Activated naive CD4-positive, alpha-beta T cell treated with anti-CD3 and anti-CD28 coated beads for 36 hours (primary cell): ENCODE data around the gene NGLY1. TPM values are rescaled to one million over a fixed set of nuclear protein-coding genes. Genes with fewer than 3 reads are reported as not detected.
A peak's percentile ranks its signal among the peaks of the same experiment; 100 is the strongest.

Experiments
- CTCF ChIA-PET: fragments of 350-600 bp; sonication (Branson Sonifier 250); formaldehyde crosslinking; loops from one replicate; lab custom pipeline; 2021; ENCODE audit warnings: antibody characterized with exemption; lab: Charles Lee
- DNase-seq: peaks from one replicate; pipeline ENCODE4 v3.0.0-alpha.2; 2020
- H3K27ac Mint-ChIP-seq: one replicate; pipeline ENCODE4 v1.8.0; 2021; ENCODE audit warnings: mild to moderate bottlenecking, mixed read lengths
- H3K27me3 Mint-ChIP-seq: one replicate; pipeline ENCODE4 v1.8.0; 2021; ENCODE audit warnings: low read depth, mixed read lengths
- H3K36me3 Mint-ChIP-seq: one replicate; pipeline ENCODE4 v1.8.0; 2021; ENCODE audit warnings: low read depth, mixed read lengths
- H3K4me1 Mint-ChIP-seq: one replicate; pipeline ENCODE4 v1.8.0; 2021; ENCODE audit warnings: low read depth, mixed read lengths
- H3K4me3 Mint-ChIP-seq: one replicate; pipeline ENCODE4 v1.8.0; 2021; ENCODE audit warnings: mild to moderate bottlenecking, moderate library complexity, mixed read lengths
- H3K9me3 Mint-ChIP-seq: one replicate; pipeline ENCODE4 v1.8.0; 2021; ENCODE audit warnings: mixed read lengths
- intact Hi-C: fragments of 100-400 bp; cut with micrococcal nuclease; formaldehyde crosslinking; loops from one replicate; pipeline ENCODE4 v1.15.1; 2023
- total RNA-seq, 2 experiments: library from RNA; stranded (reverse); gene quantifications; one replicate each; pipeline ENCODE4 v1.2.3, GENCODE V29; 2021

Gene NGLY1
- total RNA-seq, 2 experiments from 2014 or later: 49.0 to 50.0 TPM

DNA sequence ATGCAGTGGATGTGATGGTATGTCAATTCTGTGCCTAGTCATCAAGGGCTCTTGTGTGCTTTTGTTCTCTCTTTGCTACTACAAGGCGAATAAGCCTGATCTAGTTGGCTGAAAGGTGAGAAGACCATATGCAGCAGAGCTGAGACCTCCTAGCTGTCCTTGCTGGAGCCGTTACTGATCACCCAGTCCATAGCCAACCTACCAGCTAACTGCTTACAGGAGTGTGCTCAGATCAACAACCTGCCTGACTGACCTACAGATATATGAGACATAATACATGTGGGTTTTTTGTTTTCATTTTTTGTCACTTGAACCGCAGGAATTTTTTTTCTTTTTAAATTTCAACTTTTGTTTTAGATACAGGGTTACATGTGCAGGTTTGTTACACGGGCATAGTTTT lies 29.4 kb upstream of the NGLY1 start:
- no peaks in the 10 kb centered on the region for H3K27me3 Mint-ChIP-seq
- H3K4me1 Mint-ChIP-seq: peaks cover 4% of the 10 kb centered on the region
- DNase-seq: no peak
- no peaks in the 10 kb centered on the region for H3K36me3 Mint-ChIP-seq
- H3K9me3 Mint-ChIP-seq: no peaks in the 10 kb centered on the region
- no peak overlapping the region for H3K4me3 Mint-ChIP-seq
- intact Hi-C loops: no loop called here
- no peak overlapping the region for H3K27ac Mint-ChIP-seq
- CTCF ChIA-PET: interaction anchor here (0.6 kb wide), 1 partner anchor 11 kb away, joined by 3 read pairs; no protein-coding TSS in a partner anchor

DNA sequence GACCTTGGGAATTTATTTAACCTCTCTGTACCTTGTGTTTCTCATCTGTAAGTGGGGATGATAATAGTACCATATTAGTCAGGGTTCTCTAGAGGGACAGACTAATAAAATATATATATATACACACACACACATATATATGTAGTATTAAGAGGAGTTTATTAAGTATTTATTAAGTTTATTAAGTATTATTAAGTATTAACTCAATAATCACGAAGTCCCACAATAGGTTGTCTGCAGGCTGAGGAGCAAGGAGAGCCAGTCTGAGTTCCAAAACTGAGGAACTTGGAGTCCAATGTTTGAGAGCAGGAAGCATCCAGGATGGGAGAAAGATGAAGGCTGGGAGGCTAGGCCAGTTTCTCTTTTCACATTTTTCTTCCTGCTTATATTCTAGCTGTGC lies 21.4 kb upstream of the NGLY1 start:
- peaks cover 2% of the 10 kb centered on the region for H3K27me3 Mint-ChIP-seq
- intact Hi-C loops: no loop called here
- no peak overlapping the region for H3K4me3 Mint-ChIP-seq
- CTCF ChIA-PET: no interaction called here
- no peaks in the 10 kb centered on the region for H3K4me1 Mint-ChIP-seq
- no peaks in the 10 kb centered on the region for H3K36me3 Mint-ChIP-seq
- no peaks in the 10 kb centered on the region for H3K9me3 Mint-ChIP-seq
- no peak overlapping the region for H3K27ac Mint-ChIP-seq
- DNase-seq: no peak

DNA sequence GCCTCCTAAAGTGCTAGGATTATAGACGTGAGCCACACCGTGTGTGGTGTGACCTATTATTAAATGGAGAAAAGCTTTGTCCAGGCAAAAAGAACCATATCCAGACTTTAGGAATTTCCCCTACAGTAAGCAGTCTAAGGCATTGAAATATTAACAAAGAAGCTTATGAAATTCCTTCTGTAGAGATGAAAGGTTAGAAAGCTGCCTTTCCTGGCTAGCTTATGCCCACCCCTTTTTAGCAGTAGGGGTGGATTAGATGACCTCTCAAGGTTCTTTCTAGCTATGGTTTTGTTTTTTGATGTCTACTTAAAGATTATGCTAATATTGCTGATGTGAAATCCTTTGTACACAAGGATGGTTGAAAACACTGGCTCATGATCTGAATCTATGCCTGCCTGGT lies 20.6 kb upstream of the NGLY1 start:
- H3K27ac Mint-ChIP-seq: no peak overlapping the region
- no peak for DNase-seq
- CTCF ChIA-PET: no interaction called here
- no peaks in the 10 kb centered on the region for H3K36me3 Mint-ChIP-seq
- peaks cover 2% of the 10 kb centered on the region for H3K27me3 Mint-ChIP-seq
- H3K9me3 Mint-ChIP-seq: no peaks in the 10 kb centered on the region
- no peak overlapping the region for H3K4me3 Mint-ChIP-seq
- H3K4me1 Mint-ChIP-seq: no peaks in the 10 kb centered on the region
- intact Hi-C loops: no loop called here

DNA sequence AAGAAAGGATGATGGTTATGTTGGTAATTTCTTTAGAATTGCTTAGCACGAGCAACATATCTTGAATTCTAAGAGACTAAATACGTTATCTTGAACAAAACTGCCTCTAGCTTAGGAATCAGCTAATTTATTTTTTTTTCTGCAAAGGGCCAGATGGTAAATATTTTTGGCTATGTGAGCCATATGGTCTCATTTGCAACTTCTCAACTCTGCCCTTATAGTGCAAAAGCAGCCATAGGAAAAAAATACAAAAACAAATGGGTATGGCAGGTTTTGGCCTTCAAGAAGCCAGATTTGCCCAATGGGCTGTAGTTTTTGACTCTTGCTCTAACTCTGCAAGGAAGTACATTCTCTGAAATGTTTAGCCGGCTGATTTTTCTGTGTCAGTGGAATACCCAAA lies 18.5 kb upstream of the NGLY1 start:
- H3K4me3 Mint-ChIP-seq: no peak overlapping the region
- H3K9me3 Mint-ChIP-seq: no peaks in the 10 kb centered on the region
- no peaks in the 10 kb centered on the region for H3K36me3 Mint-ChIP-seq
- CTCF ChIA-PET: no interaction called here
- H3K27ac Mint-ChIP-seq: no peak overlapping the region
- intact Hi-C loops: no loop called here
- no peak for DNase-seq
- no peaks in the 10 kb centered on the region for H3K4me1 Mint-ChIP-seq
- peaks cover 2% of the 10 kb centered on the region for H3K27me3 Mint-ChIP-seq

DNA sequence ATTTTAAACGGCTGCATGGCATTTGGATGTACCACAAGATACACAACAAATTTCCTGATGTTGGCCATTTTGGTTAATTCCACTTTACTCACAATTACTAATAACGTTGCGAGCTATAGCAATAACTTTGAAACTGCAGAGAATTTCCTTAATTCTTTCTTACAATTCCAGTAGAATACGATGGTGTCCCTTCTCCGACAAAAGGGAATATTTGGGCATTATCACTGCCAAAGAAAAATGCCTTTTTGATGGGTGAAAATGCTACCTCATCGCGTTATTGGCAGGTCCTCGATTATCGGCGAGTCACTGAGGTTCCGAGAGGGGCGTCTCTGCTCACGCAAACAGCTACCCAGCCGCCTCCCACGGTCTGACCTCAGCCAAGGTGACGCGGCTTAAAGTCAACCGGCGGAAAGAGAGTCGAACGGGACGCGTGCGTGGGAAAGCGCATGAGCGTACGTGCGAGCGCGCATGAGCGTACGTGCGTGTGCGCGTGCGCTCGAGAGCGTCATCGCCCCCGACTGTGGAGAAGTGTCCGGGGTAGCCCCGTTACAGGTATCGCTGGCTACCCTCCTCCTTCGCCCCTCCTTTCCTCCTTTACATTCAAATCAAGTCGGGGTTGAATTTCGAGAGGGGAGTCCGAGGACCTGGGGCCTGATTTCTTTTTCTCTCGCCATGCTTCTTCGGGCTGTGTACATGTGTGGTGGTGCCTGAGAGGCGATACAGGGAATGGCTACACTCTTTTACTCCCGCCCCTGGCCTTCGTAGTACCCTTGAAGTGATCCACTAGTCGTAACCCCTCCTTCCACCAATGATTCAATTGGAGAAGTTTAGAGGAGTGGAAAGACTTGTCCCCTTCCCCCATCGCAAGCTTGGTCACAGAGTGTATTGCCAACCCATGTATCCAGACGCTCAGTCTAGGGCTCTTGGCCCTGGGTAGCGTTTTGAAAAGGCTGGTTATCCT lies 6.6 kb upstream of the NGLY1 start, which contains the start of gene OXSM:
OXSM (plus strand) TSS at position 495 of the 961 bp plus-strand sequence. CDS start 931 bp downstream, outside the sequence.
- H3K27me3 Mint-ChIP-seq: no peaks in the 10 kb centered on the region
- peaks cover 13% of the 10 kb centered on the region for H3K36me3 Mint-ChIP-seq
- DNase-seq: peak; percentile 93
- H3K9me3 Mint-ChIP-seq: no peaks in the 10 kb centered on the region
- peak within 1 kb of the TSS; percentile 97 for H3K4me3 Mint-ChIP-seq
- CTCF ChIA-PET: interaction anchor here (0.6 to 2.1 kb wide), 3 partner anchors 10 to 173 kb away, joined by 5 to 8 read pairs (median 6); no protein-coding TSS in a partner anchor
- peak within 1 kb of the TSS; percentile 97 for H3K27ac Mint-ChIP-seq
- intact Hi-C loops: loop anchor here (1.0 to 10.0 kb wide), 6 partner anchors 8 to 1635 kb away; partner anchors contain the start of gene NEK10
- H3K4me1 Mint-ChIP-seq: peaks cover 42% of the 10 kb centered on the region

DNA sequence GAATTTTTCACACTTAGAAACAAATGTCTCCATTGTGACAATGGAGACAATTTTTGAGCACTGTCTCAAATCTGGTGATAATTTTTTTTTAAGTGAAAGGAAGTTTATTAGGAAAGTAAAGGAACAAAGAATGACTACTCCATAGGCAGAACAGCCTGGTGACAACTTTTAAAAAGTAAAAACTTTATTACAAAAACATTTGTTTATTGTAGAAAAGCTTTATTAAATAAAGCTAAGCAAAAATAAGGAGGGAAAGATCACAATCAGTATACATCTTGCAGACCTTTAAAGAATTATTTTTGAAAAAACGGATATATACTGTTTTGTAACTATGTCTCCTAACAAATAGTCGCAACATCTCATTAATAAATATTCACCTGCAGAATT lies 6.0 kb upstream of the NGLY1 start:
- peaks cover 48% of the 10 kb centered on the region for H3K4me1 Mint-ChIP-seq
- peaks cover 10% of the 10 kb centered on the region for H3K36me3 Mint-ChIP-seq
- CTCF ChIA-PET: interaction anchor here (0.6 to 2.1 kb wide), 3 partner anchors 9 to 172 kb away, joined by 5 to 8 read pairs (median 6); no protein-coding TSS in a partner anchor
- no peaks in the 10 kb centered on the region for H3K9me3 Mint-ChIP-seq
- peak overlapping the region; percentile 97 for H3K4me3 Mint-ChIP-seq
- intact Hi-C loops: loop anchor here (10.0 kb wide), 2 partner anchors 1576 to 1634 kb away; partner anchors contain the start of gene NEK10
- H3K27ac Mint-ChIP-seq: peak overlapping the region; percentile 97
- no peaks in the 10 kb centered on the region for H3K27me3 Mint-ChIP-seq
- no peak for DNase-seq

DNA sequence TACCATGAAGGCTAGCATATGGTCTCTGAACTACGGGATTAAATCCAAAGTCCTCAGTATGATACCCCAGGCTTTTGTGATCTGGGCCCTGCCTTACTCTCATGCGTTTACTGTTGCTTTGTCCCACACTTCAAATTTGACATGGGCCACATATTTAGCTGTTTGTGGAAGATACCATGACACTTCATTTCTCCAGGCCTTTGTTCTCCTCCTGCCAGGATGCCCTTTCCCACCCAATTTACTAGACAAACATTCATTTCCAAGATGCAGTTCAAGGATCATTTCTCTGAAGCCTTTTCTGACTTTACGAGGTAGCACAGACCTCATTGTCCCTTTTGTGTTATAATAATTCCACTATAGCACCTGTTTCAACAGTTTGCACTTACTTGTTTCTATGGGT lies 4.4 kb upstream of the NGLY1 start:
- DNase-seq: no peak
- CTCF ChIA-PET: interaction anchor here (2.1 kb wide), 1 partner anchor 139 kb away, joined by 6 read pairs; no protein-coding TSS in a partner anchor
- no peak overlapping the region for H3K4me3 Mint-ChIP-seq
- peaks cover 47% of the 10 kb centered on the region for H3K4me1 Mint-ChIP-seq
- intact Hi-C loops: loop anchor here (10.0 kb wide), 2 partner anchors 1577 to 1633 kb away; partner anchors contain the start of gene NEK10
- H3K27ac Mint-ChIP-seq: no peak overlapping the region
- H3K27me3 Mint-ChIP-seq: no peaks in the 10 kb centered on the region
- H3K9me3 Mint-ChIP-seq: no peaks in the 10 kb centered on the region
- peaks cover 10% of the 10 kb centered on the region for H3K36me3 Mint-ChIP-seq

DNA sequence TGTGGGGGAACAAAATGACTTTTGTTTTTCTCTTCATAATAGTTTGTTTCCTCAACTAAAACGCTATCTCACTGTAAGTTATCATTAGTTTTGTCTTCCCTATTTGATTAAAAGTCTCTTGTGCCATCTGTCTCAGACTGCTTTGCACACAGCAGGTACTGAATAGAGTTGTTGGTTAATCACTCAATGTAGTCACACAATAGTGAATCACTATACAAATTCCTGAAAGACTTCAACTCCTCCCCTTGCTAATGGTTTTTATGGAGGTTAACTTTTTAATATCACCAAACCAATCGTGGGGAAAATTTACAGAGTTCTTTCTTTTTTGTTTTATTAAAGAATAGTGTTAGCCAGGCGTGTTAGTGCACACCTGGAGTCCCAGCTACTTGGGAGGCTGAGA lies 2.6 kb upstream of the NGLY1 start:
- DNase-seq: no peak
- Mint-ChIP-seq H3K36me3 (peaks cover 5% of the 10 kb centered on the region), H3K9me3 (no peaks in the 10 kb centered on the region), H3K27me3 (no peaks in the 10 kb centered on the region), H3K4me3 (no peak overlapping the region), H3K4me1 (peaks cover 43% of the 10 kb centered on the region), H3K27ac (no peak overlapping the region)
- CTCF ChIA-PET: no interaction called here
- intact Hi-C loops: loop anchor here (10.0 kb wide), 2 partner anchors 1579 to 1631 kb away; partner anchors contain the start of gene NEK10

DNA sequence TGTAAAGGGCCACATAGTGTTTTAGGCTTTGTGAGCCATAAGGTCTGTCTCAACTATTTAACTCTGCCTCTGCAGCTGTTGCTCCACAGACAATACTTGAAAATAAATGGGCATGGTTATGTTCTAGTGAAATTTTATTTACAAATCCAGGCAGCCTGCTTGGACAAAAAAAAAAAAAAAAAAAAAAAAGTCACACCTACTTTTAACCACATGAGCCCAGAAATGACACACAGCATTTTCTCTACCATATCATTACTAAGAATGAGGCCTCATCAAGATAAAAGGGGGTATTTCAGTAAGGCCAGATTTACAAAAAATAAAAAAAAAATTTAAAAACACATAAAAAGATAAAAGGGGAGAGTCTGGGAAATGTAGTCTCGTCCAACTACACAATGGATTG lies 1.7 kb upstream of the NGLY1 start:
- no peaks in the 10 kb centered on the region for H3K9me3 Mint-ChIP-seq
- peaks cover 4% of the 10 kb centered on the region for H3K36me3 Mint-ChIP-seq
- intact Hi-C loops: loop anchor here (5.0 to 10.0 kb wide), 4 partner anchors 72 to 1630 kb away; partner anchors contain the start of gene NEK10
- CTCF ChIA-PET: no interaction called here
- no peaks in the 10 kb centered on the region for H3K27me3 Mint-ChIP-seq
- DNase-seq: no peak
- peaks cover 43% of the 10 kb centered on the region for H3K4me1 Mint-ChIP-seq
- no peak overlapping the region for H3K4me3 Mint-ChIP-seq
- no peak overlapping the region for H3K27ac Mint-ChIP-seq

DNA sequence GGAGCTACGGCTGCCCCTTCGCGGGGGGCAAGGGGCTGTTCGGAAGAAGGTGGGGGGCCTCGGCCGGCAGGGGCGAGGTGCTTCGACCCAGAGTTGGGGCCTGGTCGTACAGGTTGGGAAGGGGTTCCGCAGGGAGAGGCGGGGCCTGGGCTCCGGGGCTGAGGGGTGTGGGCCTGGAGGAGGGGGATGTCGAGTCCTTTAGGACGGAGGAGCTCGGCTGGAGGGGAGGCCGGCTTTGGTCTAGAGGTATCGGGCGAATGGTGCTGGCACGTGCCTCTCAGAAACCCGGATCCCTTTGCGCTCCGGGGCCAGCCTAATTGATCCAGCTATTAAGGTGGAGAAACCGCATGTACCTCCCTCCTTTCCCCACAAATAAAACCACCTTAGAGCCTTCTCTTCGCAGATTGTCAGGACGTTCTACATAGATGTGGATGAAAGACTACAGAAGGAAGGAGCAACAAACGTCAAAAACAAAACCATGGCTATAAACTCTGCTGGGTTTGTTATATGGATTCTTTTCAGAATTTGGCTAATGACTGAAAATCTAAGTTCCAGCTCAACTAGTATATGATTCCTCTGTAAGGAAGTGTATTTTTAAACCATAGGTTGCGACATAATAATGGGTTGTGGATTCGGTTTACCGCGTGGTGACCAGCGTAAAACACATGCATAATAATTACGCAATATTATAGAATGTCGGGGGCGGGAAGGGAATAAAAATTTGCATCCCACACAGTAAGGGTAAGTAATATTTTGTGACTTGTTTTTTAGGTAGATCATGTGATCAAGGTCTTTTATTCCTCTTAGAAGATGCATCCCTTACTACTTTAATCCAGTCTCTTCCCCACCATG lies 644 bp upstream of the NGLY1 start:
- CTCF ChIA-PET: interaction anchor here (0.7 to 1.4 kb wide), 4 partner anchors 15 to 136 kb away, joined by 3 to 6 read pairs (median 4); no protein-coding TSS in a partner anchor
- no peak for DNase-seq
- Mint-ChIP-seq H3K9me3 (no peaks in the 10 kb centered on the region), H3K27me3 (no peaks in the 10 kb centered on the region), H3K27ac (peak overlapping the region; percentile 59), H3K4me1 (peaks cover 42% of the 10 kb centered on the region), H3K36me3 (peaks cover 6% of the 10 kb centered on the region), H3K4me3 (peak overlapping the region; percentile 82)
- intact Hi-C loops: loop anchor here (1.0 to 10.0 kb wide), 6 partner anchors 73 to 1701 kb away; partner anchors contain the start of genes NEK10 and SLC4A7

DNA sequence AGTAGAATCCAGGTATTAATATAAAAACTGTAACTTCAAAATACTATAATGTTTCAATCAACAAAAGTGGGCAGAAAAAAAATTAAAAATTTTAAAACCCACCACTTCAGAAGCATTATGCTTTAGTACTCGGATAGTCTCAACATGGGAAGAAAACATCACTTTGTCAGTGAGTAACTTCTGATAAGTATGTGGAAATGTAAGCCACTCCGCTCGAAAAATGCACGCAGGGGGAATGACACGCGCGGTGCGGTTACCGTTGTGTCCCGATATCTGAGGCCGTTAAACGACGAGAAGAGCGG lies 656 bp downstream of the NGLY1 start:
- Mint-ChIP-seq H3K27me3 (no peaks in the 10 kb centered on the region), H3K9me3 (no peaks in the 10 kb centered on the region), H3K4me1 (peaks cover 41% of the 10 kb centered on the region), H3K36me3 (peaks cover 13% of the 10 kb centered on the region), H3K4me3 (peak overlapping the region; percentile 88), H3K27ac (peak overlapping the region; percentile 88)
- DNase-seq: no peak
- intact Hi-C loops: loop anchor here (1.0 to 10.0 kb wide), 6 partner anchors 8 to 1702 kb away; partner anchors contain the start of genes NEK10, OXSM and SLC4A7
- CTCF ChIA-PET: interaction anchor here (1.4 kb wide), 1 partner anchor 53 kb away, joined by 3 read pairs; no protein-coding TSS in a partner anchor
